PFSK-1 (cell line): Measurements from ENCODE around the gene CTU1.

ENCODE experiments used
- FOXP2 ChIP-seq: optimal IDR thresholded peaks from 2 replicates; pipeline ENCODE3; 2011; ENCODE audit warnings: borderline replicate concordance, control low read depth, inconsistent platforms; ENCODE audit not compliant: insufficient read depth; ENCODE audit errors: extremely low read length, extremely low read depth
- POLR2AphosphoS5 ChIP-seq: IDR thresholded peaks from 2 replicates; pipeline ENCODE4 v1.6.1; 2012; ENCODE audit warnings: low read depth, mild to moderate bottlenecking, control low read depth, low read length, moderate library complexity
- SIN3A ChIP-seq: IDR thresholded peaks from 2 replicates; pipeline ENCODE4 v1.6.1; 2012; ENCODE audit warnings: mild to moderate bottlenecking, low read length, moderate library complexity, borderline replicate concordance; ENCODE audit not compliant: insufficient read depth
- TAF1 ChIP-seq: IDR thresholded peaks from 2 replicates; pipeline ENCODE4 v1.6.1; 2012; ENCODE audit warnings: low read length, control low read depth, borderline replicate concordance; ENCODE audit not compliant: insufficient read depth
- TF ChIP-seq, protein P1 (sequence below), 2 experiments: IDR thresholded peaks; 2 replicates each; pipeline versions ENCODE4 v1.6.1 to v1.8.0; 2011 to 2012; ENCODE audit warnings: low read depth in 2 of 2, low read length in 2 of 2, control low read depth in 1 of 2, inconsistent platforms in 1 of 2, mild to moderate bottlenecking in 1 of 2, moderate library complexity in 1 of 2; ENCODE audit not compliant: insufficient read depth in 1 of 2

The CTU1 gene

DNA sequence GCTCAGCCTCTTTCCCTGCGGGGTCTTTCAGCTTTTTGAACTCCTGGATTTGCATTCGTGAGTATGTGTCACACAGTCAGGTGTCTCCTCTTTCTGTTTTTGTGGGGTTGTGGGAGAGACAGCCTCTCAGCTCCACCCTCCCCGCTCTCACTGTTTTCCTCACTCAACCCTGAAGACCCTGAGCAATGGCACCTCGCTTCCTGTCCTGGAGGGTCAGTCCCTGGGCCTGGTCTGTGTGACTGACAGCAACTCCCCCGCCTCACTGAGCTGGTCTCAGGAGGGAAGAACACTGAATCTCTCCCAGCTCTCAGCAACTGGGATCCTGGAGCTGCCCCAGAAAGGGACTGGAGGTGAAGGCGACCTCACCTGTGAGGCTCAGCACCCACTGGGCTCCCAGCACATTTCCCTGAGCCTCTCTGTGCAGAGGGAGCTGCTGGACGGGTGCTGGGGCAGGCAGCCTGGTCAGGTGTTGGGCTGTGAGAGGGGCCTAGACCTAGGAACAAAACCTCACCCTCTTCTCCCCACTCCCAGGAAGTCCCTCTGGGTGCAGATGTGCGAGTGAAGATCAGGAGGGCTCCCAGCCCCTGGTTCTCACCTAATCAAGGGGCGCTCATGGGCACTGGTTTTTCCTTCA is 29.7 kb upstream of the CTU1 start:
- no peak for TF ChIP-seq FOXP2

DNA sequence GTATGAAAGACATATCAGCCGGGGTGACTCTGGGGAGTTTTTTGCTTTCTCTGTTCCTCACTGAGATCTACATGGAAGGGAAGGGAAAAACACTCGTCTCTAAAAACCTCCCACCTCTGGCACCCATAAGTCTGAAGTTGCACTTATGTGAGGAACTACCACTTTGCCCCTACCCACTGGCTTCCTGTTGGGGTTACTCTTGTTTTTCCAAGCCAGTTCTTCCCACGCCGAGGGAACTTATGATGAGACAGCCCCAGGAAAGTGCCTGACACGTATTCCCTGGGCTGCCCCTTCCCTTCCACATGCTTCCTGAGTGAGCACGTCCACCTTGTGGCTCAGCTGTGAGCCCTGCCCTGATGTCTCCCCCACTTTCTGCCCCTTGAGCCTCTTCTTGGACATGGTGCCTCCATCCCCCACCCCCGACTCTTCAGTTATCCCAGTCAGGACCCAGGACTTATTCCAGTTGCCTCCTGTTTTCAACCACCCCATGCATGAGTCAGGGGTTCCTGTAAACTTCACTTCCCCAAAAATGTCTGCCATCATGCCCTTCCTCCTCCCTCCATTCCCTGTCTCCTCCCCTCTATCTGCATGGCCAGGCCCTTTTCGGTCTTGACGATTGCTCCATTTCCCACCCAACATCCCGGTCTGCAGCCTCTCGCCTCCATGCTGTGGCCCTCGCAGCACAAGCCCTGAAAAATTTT is 28.8 kb upstream of the CTU1 start:
- TF ChIP-seq FOXP2: no peak
- no peak for TF ChIP-seq TAF1
- TF ChIP-seq SIN3A: no peak
- no peak for TF ChIP-seq POLR2AphosphoS5

DNA sequence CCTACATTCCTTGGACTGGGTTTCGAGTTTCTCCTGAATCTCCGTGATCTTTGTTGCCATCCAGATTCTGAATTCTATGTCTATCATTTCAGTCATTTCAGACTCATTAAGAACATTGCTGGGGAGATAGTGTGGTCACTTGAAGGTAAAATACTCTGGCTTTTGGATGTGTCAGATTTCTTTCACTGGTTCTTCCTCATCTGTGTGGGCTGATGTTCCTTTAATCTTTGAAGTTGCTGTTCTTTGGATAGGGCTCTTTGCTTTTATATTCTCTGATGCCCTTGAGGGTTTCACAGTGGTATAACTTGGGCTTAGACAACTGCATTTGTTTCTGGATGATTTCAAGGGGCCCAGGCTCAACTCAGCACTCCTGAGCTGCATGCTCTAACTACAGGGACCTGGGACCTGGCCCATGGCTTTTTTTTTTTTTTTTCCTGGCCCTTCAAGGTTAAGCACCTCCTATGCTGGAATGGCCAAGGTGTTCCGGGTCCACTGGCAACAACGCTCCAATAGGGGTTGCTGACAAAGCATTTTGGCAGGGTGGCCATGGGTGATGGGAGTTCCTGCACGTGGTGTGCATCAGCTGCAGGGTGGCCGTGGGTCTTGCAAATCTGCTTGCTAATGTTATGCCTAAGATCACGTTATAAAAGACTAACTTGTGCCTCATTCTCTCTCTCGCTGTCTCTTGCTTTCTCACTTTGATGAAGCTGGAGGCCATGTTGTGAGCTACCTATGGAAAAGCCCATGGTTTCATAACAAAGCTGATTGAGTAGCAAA is 28.0 kb upstream of the CTU1 start:
- TF ChIP-seq POLR2AphosphoS5 (no peak), TAF1 (no peak), FOXP2 (no peak), SIN3A (no peak)
- TF ChIP-seq, protein P1, sequence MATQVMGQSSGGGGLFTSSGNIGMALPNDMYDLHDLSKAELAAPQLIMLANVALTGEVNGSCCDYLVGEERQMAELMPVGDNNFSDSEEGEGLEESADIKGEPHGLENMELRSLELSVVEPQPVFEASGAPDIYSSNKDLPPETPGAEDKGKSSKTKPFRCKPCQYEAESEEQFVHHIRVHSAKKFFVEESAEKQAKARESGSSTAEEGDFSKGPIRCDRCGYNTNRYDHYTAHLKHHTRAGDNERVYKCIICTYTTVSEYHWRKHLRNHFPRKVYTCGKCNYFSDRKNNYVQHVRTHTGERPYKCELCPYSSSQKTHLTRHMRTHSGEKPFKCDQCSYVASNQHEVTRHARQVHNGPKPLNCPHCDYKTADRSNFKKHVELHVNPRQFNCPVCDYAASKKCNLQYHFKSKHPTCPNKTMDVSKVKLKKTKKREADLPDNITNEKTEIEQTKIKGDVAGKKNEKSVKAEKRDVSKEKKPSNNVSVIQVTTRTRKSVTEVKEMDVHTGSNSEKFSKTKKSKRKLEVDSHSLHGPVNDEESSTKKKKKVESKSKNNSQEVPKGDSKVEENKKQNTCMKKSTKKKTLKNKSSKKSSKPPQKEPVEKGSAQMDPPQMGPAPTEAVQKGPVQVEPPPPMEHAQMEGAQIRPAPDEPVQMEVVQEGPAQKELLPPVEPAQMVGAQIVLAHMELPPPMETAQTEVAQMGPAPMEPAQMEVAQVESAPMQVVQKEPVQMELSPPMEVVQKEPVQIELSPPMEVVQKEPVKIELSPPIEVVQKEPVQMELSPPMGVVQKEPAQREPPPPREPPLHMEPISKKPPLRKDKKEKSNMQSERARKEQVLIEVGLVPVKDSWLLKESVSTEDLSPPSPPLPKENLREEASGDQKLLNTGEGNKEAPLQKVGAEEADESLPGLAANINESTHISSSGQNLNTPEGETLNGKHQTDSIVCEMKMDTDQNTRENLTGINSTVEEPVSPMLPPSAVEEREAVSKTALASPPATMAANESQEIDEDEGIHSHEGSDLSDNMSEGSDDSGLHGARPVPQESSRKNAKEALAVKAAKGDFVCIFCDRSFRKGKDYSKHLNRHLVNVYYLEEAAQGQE (IDR thresholded peaks at IDR 0.05; ENCODE audit: insufficient read depth in 1 of 2, low read depth in 2 of 2, low read length in 2 of 2): no peak

DNA sequence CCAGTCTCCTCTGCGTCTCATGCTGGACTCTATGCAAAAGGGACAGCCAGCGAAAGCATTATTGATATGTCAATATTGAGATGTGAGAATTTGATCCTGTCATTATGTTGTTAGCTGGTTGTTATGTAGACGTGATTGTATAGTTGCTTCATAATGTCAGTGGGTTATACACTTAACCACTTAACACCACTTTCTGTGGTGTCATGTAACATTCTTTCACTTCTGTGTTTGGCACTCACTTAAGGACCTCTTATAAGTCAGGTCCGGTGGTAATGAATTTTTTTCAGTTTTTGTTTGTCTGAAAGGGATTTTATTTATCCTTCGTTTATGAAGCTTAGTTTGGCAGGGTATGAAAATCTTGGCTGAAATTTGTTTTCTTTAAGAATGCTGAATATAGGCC is 26.8 kb upstream of the CTU1 start:
- no peak for TF ChIP-seq FOXP2
- TF ChIP-seq SIN3A: no peak
- TF ChIP-seq TAF1: no peak
- TF ChIP-seq, protein P1 (IDR thresholded peaks at IDR 0.05; ENCODE audit: insufficient read depth in 1 of 2, low read depth in 2 of 2, low read length in 2 of 2): no peak
- TF ChIP-seq POLR2AphosphoS5: no peak

DNA sequence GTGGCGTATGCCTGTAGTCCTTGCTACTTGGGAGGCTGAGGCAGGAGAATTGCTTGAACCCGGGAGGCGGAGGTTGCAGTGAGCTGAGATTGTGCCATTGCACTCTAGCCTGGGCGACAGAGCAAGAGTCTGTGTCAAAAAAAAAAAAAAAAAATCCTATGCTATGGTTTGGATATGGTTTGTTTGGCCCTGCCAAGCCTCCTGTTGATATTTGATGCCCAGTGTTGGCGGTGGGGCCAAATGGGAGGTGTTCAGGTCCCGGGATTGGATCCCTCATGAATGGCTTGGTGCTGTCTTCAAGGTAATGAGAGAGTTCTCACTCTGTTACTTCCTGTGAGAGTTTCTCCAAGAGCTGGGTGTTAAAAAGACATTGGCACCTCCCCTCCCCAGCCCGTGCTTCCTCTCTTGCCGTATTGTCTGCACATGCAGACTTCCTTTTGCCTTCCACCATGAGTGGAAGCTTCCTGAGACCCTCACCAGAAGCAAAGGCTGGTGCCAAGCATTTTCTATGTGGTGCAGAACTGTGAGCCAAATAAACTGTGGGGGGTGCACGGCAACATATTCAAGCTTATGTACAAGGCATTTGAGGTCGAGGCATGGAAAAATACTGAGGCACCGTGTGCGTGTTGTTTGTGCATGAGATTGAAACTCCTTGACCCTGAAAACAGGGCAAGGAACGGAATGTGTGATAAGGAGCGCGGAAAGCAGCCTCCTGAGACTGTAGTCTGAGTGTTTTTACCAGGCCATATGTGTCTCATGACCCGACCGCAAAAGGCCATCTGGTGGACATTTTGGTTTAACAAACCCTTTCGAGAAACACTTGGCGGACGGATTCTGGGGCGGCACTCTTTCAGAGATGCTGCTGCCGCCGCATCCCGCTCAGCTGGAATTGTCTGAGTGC is 23.8 kb upstream of the CTU1 start:
- TF ChIP-seq, protein P1 (IDR thresholded peaks at IDR 0.05; ENCODE audit: insufficient read depth in 1 of 2, low read depth in 2 of 2, low read length in 2 of 2): no peak
- TF ChIP-seq TAF1: no peak
- no peak for TF ChIP-seq FOXP2
- TF ChIP-seq POLR2AphosphoS5: no peak
- TF ChIP-seq SIN3A: no peak
